ENCODE measurements around the gene BTN1A1.

DNA sequence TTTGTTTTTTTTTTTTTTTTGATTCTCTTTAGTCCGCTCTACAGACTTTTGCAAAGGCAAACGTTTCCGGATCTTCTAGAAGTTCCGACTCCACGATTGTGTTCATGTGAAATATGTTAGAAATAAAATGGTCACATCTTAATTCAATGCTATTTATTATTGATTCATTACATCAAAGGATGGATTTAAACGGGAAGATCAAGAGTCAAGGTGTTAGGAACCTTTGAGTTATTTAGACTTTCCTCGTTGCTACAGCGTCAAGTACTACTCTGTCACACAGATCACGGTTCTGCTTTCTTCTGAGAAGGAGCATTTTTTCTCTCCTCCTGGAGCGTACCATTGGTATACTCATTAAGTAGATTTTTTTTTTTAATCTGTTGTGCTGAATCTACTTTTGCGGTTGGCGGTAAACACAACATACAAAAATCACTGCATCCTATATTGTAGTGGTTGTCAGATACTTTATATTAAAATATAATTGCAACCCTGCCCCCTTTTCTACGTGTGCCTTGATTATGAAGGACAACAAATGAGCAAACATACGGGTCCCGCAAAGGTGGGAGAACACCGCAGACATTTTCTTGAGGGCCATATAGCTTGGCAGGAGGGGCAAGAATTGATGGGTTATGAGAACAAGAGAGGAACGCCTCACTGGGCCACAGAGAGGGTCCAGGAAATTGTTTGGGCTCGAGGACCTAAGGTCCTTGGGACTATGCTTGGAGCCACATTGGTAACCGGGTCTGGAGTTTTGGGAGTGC is 55.6 kb downstream of the BTN1A1 start:
- no peak for TF ChIP-seq PPARA (CRISPR knock-in tag; IDR thresholded peaks at IDR 0.05; ENCODE audit: borderline replicate concordance)
- TF ChIP-seq ZNF565 (CRISPR knock-in tag; conservative IDR thresholded peaks at IDR 0.05; ENCODE audit: low read depth): no peak
- no peak for TF ChIP-seq OSR1 (CRISPR knock-in tag; IDR thresholded peaks at IDR 0.05)
- no peak for TF ChIP-seq ESRRG (CRISPR knock-in tag; IDR thresholded peaks at IDR 0.05)
